DND-41 (cell line): Measurements from ENCODE around the gene HDAC10.

Source experiments
- EZH2 ChIP-seq: IDR thresholded peaks from 3 replicates; pipeline ENCODE4 v1.6.1; 2012; ENCODE audit warnings: borderline replicate concordance, low read depth, mild to moderate bottlenecking, moderate library complexity, low read length, inconsistent platforms; ENCODE audit not compliant: severe bottlenecking
- TF ChIP-seq, protein P1 (sequence below): IDR thresholded peaks from 2 replicates; pipeline ENCODE4 v1.5.1; 2012; ENCODE audit warnings: borderline replicate concordance, low read length, moderate library complexity, mild to moderate bottlenecking; ENCODE audit not compliant: poor library complexity, severe bottlenecking; ENCODE audit errors: extremely low read depth

DNA sequence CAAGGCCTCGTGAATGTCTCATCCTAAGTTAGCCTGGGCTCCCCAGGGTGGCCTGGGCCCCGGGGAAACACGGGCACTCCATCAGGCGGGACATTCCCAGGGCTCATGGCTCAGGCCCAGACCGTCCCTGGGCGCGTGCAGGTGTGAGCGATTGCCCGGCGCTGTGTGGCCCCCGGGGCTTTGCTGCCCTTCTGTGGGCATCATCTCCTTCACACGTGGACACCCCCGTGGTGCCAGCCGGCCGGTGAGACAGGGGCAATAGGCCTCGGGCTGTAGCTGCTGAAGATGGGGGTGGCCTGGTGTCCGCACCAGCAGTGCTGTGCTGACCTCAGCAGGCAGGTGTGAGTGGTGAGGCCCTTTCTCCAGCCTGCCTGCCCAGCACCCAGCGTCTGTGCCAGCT lies 54.8 kb downstream of the HDAC10 start:
- TF ChIP-seq, protein P1, sequence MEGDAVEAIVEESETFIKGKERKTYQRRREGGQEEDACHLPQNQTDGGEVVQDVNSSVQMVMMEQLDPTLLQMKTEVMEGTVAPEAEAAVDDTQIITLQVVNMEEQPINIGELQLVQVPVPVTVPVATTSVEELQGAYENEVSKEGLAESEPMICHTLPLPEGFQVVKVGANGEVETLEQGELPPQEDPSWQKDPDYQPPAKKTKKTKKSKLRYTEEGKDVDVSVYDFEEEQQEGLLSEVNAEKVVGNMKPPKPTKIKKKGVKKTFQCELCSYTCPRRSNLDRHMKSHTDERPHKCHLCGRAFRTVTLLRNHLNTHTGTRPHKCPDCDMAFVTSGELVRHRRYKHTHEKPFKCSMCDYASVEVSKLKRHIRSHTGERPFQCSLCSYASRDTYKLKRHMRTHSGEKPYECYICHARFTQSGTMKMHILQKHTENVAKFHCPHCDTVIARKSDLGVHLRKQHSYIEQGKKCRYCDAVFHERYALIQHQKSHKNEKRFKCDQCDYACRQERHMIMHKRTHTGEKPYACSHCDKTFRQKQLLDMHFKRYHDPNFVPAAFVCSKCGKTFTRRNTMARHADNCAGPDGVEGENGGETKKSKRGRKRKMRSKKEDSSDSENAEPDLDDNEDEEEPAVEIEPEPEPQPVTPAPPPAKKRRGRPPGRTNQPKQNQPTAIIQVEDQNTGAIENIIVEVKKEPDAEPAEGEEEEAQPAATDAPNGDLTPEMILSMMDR, result no peak
- TF ChIP-seq EZH2, result no peak
